MM.1S (cell line): ENCODE data around the gene CEP350.

Source experiments
- DNase-seq: peaks from one replicate; pipeline ENCODE4 v3.0.0-alpha.2; 2015
- H2AFZ ChIP-seq: fragments of 300-600 bp; sonication (generic); 2 replicates; pipeline ENCODE4 v1.6.0; 2016; ENCODE audit warnings: antibody characterized with exemption, low read length
- H3F3A ChIP-seq: fragments of 300-600 bp; sonication (generic); 2 replicates; pipeline ENCODE4 v1.6.1; 2016; ENCODE audit warnings: mild to moderate bottlenecking, antibody characterized with exemption, low read length, moderate library complexity, mixed read lengths; ENCODE audit not compliant: insufficient read depth
- H3K27ac ChIP-seq: fragments of 300-600 bp; sonication (generic); 2 replicates; pipeline ENCODE4 v1.5.1; 2016; ENCODE audit warnings: mild to moderate bottlenecking, low read length
- H3K27me3 ChIP-seq: fragments of 300-600 bp; sonication (generic); replicated peaks from 2 replicates; pipeline ENCODE4 v1.6.0; 2016; ENCODE audit warnings: low read length; ENCODE audit not compliant: insufficient read depth
- H3K36me3 ChIP-seq: fragments of 300-600 bp; sonication (generic); replicated peaks from 2 replicates; pipeline ENCODE4 v1.6.1; 2016; ENCODE audit warnings: mild to moderate bottlenecking, low read length, mixed read lengths; ENCODE audit not compliant: insufficient read depth
- H3K4me1 ChIP-seq: fragments of 300-600 bp; sonication (generic); 2 replicates; pipeline ENCODE4 v1.6.1; 2016; ENCODE audit warnings: low read length, mixed read lengths
- H3K4me2 ChIP-seq: fragments of 300-600 bp; sonication (generic); 2 replicates; pipeline ENCODE4 v1.6.0; 2016; ENCODE audit warnings: low read depth, low read length
- H3K4me3 ChIP-seq: fragments of 300-600 bp; sonication (generic); 2 replicates; pipeline ENCODE4 v1.5.1; 2016; ENCODE audit warnings: low read length, mixed read lengths
- H3K79me2 ChIP-seq: fragments of 300-600 bp; sonication (generic); 2 replicates; pipeline ENCODE4 v1.6.1; 2016; ENCODE audit warnings: mixed run types, low read length, mixed read lengths
- H3K9ac ChIP-seq: fragments of 300-600 bp; sonication (generic); 2 replicates; pipeline ENCODE4 v1.6.1; 2016; ENCODE audit warnings: low read length, mixed read lengths
- H3K9me2 ChIP-seq: fragments of 300-600 bp; sonication (generic); replicated peaks from 2 replicates; pipeline ENCODE4 v1.6.1; 2016; ENCODE audit warnings: mild to moderate bottlenecking, low read length, mixed read lengths; ENCODE audit not compliant: insufficient read depth
- H3K9me3 ChIP-seq: fragments of 300-600 bp; sonication (generic); replicated peaks from 2 replicates; pipeline ENCODE4 v1.6.1; 2016; ENCODE audit warnings: mild to moderate bottlenecking, low read length, mixed read lengths; ENCODE audit not compliant: insufficient read depth
- H4K20me1 ChIP-seq: fragments of 300-600 bp; sonication (generic); 2 replicates; pipeline ENCODE4 v1.6.1; 2016; ENCODE audit warnings: mild to moderate bottlenecking, low read length, moderate library complexity, mixed read lengths; ENCODE audit not compliant: insufficient read depth
- CTCF ChIP-seq: fragments of 300-600 bp; sonication (generic); IDR thresholded peaks from 2 replicates; pipeline ENCODE4 v1.5.1; 2016; ENCODE audit warnings: antibody characterized with exemption, low read length, mixed read lengths
- EZH2 ChIP-seq: fragments of 300-600 bp; sonication (generic); optimal IDR thresholded peaks from 2 replicates; pipeline ENCODE3; 2017; ENCODE audit warnings: low read depth, mild to moderate bottlenecking, antibody characterized with exemption, low read length, mixed read lengths
- EZH2phosphoT487 ChIP-seq: fragments of 300-600 bp; sonication (generic); IDR thresholded peaks from 2 replicates; pipeline ENCODE4 v1.6.1; 2018; ENCODE audit warnings: antibody characterized with exemption, low read length

Gene CEP350

GRCh38 chr1:180041582-180041981, 87.0 kb downstream of the CEP350 start:
- TF ChIP-seq EZH2 = no peak
- TF ChIP-seq EZH2phosphoT487 = no peak
- no peak for TF ChIP-seq CTCF
- H3F3A ChIP-seq = no peaks in the 10 kb centered on the region; the same call in 1 of the 2 replicates
- H3K4me2 ChIP-seq = no peak overlapping the region
- H3K27ac ChIP-seq = no peak overlapping the region
- no peaks in the 10 kb centered on the region for H3K9me3 ChIP-seq
- H4K20me1 ChIP-seq = no peaks in the 10 kb centered on the region
- H3K79me2 ChIP-seq = no peaks in the 10 kb centered on the region; the same call in 1 of the 2 replicates
- H3K27me3 ChIP-seq = no peaks in the 10 kb centered on the region
- no peak overlapping the region for H2AFZ ChIP-seq
- DNase-seq = no peak
- H3K36me3 ChIP-seq = peaks cover 18% of the 10 kb centered on the region
- no peak overlapping the region for H3K9ac ChIP-seq
- no peaks in the 10 kb centered on the region for H3K4me1 ChIP-seq
- no peak overlapping the region for H3K4me3 ChIP-seq
- no peaks in the 10 kb centered on the region for H3K9me2 ChIP-seq

GRCh38 chr1:180042988-180043622, 88.5 kb downstream of the CEP350 start:
- peaks cover 25% of the 10 kb centered on the region for H3K36me3 ChIP-seq
- no peak overlapping the region for H3K4me2 ChIP-seq

GRCh38 chr1:180043785-180044184, 89.2 kb downstream of the CEP350 start:
- no peak overlapping the region for H3K9ac ChIP-seq
- H3K36me3 ChIP-seq = peaks cover 25% of the 10 kb centered on the region
- no peaks in the 10 kb centered on the region for H3K9me3 ChIP-seq
- no peak overlapping the region for H3K27ac ChIP-seq
- no peaks in the 10 kb centered on the region for H3K9me2 ChIP-seq
- H3K4me2 ChIP-seq = no peak overlapping the region
- H3K79me2 ChIP-seq = no peaks in the 10 kb centered on the region
- no peaks in the 10 kb centered on the region; the same call in 1 of the 2 replicates for H3F3A ChIP-seq
- no peak overlapping the region for H2AFZ ChIP-seq
- no peaks in the 10 kb centered on the region for H3K27me3 ChIP-seq
- no peak for TF ChIP-seq EZH2phosphoT487
- no peak for TF ChIP-seq EZH2
- TF ChIP-seq CTCF = no peak
- H3K4me3 ChIP-seq = no peak overlapping the region
- no peak for DNase-seq
- no peaks in the 10 kb centered on the region for H4K20me1 ChIP-seq
- no peaks in the 10 kb centered on the region for H3K4me1 ChIP-seq

More at GRCh38 chr1:180042988-180043622, 88.5 kb downstream of the CEP350 start:
- no peaks in the 10 kb centered on the region for H3K9me2 ChIP-seq
- no peaks in the 10 kb centered on the region for H4K20me1 ChIP-seq
- H3K27ac ChIP-seq = no peak overlapping the region
- no peaks in the 10 kb centered on the region for H3K27me3 ChIP-seq
- no peaks in the 10 kb centered on the region for H3K79me2 ChIP-seq
- H3K4me1 ChIP-seq = no peaks in the 10 kb centered on the region
- no peak overlapping the region for H2AFZ ChIP-seq
- H3K9ac ChIP-seq = no peak overlapping the region
- TF ChIP-seq EZH2 = no peak
- TF ChIP-seq CTCF = no peak
- TF ChIP-seq EZH2phosphoT487 = no peak
- no peak for DNase-seq
- H3F3A ChIP-seq = no peaks in the 10 kb centered on the region; the same call in 1 of the 2 replicates
- no peak overlapping the region for H3K4me3 ChIP-seq
- H3K9me3 ChIP-seq = no peaks in the 10 kb centered on the region
